ENCODE measurements around the gene ADCY3.

The ADCY3 gene

GRCh38 chr2:24899361-24899910, 20.6 kb downstream of the ADCY3 start:
- no peak for DNase-seq

GRCh38 chr2:24898122-24899109, 21.6 kb downstream of the ADCY3 start:
- no peak for DNase-seq

- DNase-seq, result no peak
Observed at GRCh38 chr2:24894750-24895149, 25.3 kb downstream of the ADCY3 start.

DNA sequence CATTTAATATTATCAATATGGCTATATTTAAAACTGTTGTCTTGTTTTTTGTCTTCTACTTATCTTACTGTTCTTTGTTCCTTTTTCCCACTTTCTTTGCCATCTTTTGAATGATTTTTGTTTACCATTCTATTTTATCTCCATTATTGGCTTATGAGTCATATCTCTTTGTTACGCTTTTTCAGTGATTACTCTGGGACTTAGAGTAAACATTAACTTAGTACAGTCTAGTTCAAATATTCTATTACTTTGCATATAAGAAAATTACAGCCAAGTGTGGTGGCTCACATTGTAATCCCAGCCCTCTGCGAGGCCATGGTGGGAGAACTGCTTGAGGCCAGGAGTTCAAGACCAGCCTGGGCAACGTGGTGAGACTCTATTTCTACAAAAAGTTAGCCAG, 26.1 kb downstream of the ADCY3 start:
- no peak for DNase-seq

DNA sequence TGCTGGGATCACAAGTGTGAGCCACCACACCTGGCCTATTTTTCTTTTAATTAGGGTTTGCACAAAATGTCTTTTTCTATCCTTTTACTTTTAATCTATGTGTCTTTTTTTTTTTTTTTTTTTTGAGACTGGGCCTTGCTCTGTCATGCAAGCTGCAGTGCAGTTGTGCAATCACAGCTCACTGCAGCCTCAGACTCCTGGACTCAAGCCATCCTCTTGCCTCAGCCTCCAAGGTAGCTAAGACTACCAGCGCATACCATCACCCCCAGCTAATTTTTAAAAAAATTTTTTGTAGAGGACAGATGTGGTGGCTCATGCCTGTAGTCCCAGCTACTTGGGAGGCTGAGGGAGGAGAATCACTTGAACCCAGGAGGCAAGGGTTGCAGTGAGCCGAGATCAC, 27.1 kb downstream of the ADCY3 start:
- DNase-seq, result no peak

DNA sequence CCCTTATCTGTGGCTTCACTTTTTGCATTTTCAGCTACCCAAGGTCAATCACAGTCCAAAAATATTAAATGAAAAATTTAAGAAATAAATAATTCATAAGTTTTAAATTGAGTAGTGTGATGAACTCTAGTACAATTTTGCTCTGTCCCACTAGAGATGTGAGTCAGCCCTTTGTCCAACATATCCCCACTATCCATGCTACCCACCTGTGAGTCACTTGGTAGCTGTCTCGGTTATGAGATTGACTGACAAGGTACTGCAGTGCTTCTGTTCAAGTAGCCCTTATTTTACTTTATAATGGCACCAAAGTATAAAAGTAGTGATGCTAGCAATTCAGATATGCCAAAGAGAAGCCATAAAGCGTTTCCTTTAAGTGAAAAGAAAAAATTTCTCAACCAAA, 28.8 kb downstream of the ADCY3 start:
- no peak for DNase-seq

DNA sequence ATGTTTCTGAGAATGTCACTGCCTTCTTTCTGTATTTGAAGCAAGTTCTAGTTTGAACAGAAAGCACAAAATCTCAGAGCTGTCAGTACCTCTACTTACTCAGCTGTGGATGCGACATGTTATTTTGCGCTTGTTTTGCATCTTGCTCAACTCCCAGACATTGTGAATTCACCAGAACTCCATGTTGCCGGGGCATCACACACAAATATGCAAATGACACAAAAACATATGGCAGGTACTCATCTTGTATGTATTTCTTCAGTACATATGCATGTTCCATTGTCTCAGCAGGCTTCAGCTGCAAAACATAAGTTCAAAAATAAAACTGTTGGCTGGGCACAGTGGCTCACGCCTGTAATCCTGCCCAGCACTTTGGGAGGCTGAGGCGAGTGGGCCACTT, 30.8 kb downstream of the ADCY3 start:
- DNase-seq, result no peak

DNA sequence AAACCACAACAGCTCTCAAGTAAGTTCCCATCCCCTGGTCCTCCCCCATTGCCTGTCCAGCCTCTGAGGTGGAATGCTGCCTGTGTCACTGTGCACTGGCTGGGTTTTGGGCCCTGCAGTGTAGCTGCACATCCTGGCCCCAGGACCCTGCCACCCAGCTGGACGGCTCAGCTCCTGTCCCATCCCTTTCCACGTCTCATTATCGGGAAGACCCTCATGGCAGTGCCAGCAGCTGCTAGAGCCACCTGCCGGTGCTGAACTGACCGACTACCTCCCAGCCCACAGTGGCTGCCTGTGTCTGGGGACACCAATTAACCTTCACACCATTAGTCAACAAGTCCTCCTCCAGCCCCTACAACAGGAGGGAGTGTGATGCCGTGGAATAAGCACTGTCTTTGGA, 31.9 kb downstream of the ADCY3 start:
- DNase-seq, result no peak

GRCh38 chr2:24887307-24887874, 32.6 kb downstream of the ADCY3 start:
- no peak for DNase-seq

DNA sequence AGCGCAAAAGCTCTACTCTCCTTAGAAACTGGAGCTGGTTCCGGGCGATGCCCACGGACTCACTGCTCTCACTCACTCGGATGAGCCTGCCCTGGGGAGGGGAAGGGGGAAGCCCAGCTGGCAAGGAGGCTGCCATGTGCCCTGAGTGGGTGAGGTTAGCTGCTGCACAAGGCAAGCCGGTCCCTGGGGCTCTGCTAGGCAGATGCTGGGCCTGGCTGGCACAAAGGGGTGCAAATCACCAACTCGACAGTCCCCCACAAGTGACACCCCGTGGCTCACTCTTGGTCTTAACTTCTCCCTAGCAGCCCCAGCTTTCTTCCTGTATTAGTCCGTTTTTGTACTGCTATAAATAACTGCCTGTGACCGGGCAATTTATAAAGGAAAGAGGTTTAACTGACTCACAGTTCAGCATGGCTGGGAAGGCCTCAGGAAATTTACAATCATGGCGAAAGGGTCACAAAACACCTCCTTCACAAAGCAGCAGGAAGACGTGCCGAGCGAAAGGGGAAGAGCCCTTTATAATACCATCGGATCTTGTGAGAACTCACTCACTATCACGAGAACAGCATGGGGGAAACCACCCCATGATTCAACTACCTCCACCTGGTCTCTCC, 33.2 kb downstream of the ADCY3 start:
- DNase-seq, result no peak

- DNase-seq, result no peak
Observed at GRCh38 chr2:24886126-24886501, 33.9 kb downstream of the ADCY3 start.

GRCh38 chr2:24885221-24886125, 34.6 kb downstream of the ADCY3 start:
- no peak for DNase-seq

GRCh38 chr2:24883946-24884345, 36.1 kb downstream of the ADCY3 start:
- no peak for DNase-seq

DNA sequence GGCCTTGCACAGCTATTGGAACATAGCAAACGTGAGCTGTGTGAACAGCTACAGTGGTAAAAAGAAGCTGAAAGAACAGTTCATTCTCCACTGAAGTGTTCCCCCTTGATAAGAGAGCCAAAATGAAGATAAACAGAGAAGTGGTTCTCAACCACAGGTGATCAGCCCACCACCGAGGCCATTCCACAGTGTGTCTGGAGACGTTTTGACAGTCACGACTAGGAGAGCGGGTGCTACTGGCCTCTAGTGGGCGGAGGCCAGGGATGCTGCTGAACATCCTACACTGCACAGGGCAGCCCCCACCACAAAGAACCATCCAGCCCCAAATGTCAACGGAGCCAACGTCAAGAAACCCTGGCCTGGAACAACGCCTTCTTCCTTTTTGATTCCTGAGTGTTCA, 38.4 kb downstream of the ADCY3 start:
- no peak for DNase-seq

DNA sequence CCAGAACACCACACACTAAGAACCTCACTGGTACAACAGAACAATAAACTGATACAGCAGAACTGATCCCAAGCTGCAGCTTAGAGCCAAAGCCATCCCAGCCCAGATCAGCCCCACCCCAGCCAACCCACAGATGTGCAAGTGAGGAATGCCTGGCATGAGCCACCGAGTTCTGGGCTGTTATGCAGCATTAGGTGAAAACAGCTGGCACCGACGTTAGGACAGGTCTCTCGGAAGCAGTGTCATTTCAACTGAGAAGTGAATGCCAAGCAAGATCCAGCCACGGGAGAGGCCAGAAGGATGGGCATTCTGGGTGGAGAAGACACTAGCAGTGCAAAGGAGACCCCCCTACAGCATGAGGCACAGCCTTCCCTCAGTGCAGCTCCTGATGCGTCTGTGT, 38.9 kb downstream of the ADCY3 start:
- no peak for DNase-seq

GRCh38 chr2:24878341-24878740, 41.7 kb downstream of the ADCY3 start:
- no peak for DNase-seq

GRCh38 chr2:24877646-24878045, 42.4 kb downstream of the ADCY3 start:
- DNase-seq, result no peak

DNA sequence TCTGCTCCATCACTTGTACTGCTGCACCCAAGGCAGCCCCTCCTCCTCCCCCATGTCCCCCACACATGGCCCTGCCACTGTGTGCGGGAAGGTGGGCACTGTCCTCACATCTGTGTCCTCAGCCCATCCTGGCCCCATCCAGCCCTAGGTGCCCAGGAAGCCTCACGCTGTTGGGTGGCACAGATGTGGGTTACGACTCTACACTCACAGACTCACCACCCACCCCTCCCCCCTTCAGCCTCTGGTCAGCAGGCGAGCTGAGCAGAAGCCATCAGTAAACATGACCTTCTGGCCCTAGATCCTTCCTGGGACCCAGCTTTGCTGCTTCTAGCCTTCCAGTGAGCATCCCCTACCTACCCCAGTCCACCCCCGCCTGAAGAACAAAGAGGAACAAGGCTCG, 43.0 kb downstream of the ADCY3 start:
- no peak for DNase-seq

DNA sequence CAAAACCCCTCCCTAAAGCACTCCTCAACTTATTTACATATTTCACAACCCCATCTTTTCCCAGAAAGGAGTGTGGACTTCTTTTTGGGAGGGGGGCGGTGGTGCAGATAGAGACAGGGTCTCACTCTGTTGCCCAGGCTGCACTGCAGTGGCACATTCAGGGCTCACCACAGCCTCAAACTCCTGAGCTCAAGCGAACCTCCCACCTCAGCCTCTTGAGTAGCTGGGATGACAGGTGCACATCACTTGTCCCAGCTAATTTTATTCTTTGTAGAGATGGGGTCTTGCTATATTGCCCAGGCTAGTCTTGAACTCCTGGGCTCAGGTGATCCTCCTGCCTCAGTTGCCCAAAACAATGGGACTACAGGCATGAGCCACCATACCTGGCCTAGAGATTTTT, 44.1 kb downstream of the ADCY3 start:
- no peak for DNase-seq

- DNase-seq, result no peak
Observed at GRCh38 chr2:24875272-24875671, 44.8 kb downstream of the ADCY3 start.

- no peak for DNase-seq
Observed at GRCh38 chr2:24874035-24874434, 46.0 kb downstream of the ADCY3 start.

- no peak for DNase-seq
Observed at GRCh38 chr2:24873619-24874018, 46.4 kb downstream of the ADCY3 start.

Measured in NCI-H187 (cell line).